ENCODE results near the gene PLCL2.

PLCL2 gene

GRCh38 chr3:17021614-17022013 lies 136.9 kb downstream of the PLCL2 start:
- Histone ChIP-seq H3K27me3 (ENCODE audit: insufficient read depth, low read depth) (no peaks in the 10 kb centered on the region), H3K4me1 (ENCODE audit: low read depth, poor library complexity, severe bottlenecking) (peaks cover 23% of the 10 kb centered on the region), H2AFZ (ENCODE audit: low read depth) (no peak overlapping the region), H3K36me3 (ENCODE audit: insufficient read depth) (no peaks in the 10 kb centered on the region), H3K79me2 (ENCODE audit: insufficient read depth, low read depth) (no peaks in the 10 kb centered on the region), H3K4me2 (no peak overlapping the region), H4K20me1 (ENCODE audit: insufficient read depth) (no peaks in the 10 kb centered on the region), H3K4me3 (IDR thresholded peaks at IDR 0.05; ENCODE audit: insufficient read depth, low read depth, low read length) (no peak overlapping the region), H3K9ac (no peak overlapping the region), H3K27ac (no peak overlapping the region)
- TF ChIP-seq CTCF (conservative IDR thresholded peaks at IDR 0.05; ENCODE audit: low read depth, low read length): no peak

GRCh38 chr3:17023006-17023664 lies 138.4 kb downstream of the PLCL2 start:
- Histone ChIP-seq H3K27me3 (ENCODE audit: insufficient read depth, low read depth) (no peaks in the 10 kb centered on the region), H4K20me1 (ENCODE audit: insufficient read depth) (no peaks in the 10 kb centered on the region), H3K4me2 (peak overlapping the region; percentile 6; the same call in 1 of the 2 replicates), H3K27ac (no peak overlapping the region), H3K36me3 (ENCODE audit: insufficient read depth) (no peaks in the 10 kb centered on the region), H3K4me3 (IDR thresholded peaks at IDR 0.05; ENCODE audit: insufficient read depth, low read depth, low read length) (no peak overlapping the region), H3K4me1 (ENCODE audit: low read depth, poor library complexity, severe bottlenecking) (peaks cover 23% of the 10 kb centered on the region), H2AFZ (ENCODE audit: low read depth) (no peak overlapping the region), H3K79me2 (ENCODE audit: insufficient read depth, low read depth) (no peaks in the 10 kb centered on the region), H3K9ac (no peak overlapping the region)
- no peak for TF ChIP-seq CTCF (conservative IDR thresholded peaks at IDR 0.05; ENCODE audit: low read depth, low read length)

- Histone ChIP-seq H3K4me3 (IDR thresholded peaks at IDR 0.05; ENCODE audit: insufficient read depth, low read depth, low read length) (no peak overlapping the region), H3K4me2 (no peak overlapping the region), H2AFZ (ENCODE audit: low read depth) (no peak overlapping the region), H3K36me3 (ENCODE audit: insufficient read depth) (no peaks in the 10 kb centered on the region), H3K27ac (no peak overlapping the region), H3K27me3 (ENCODE audit: insufficient read depth, low read depth) (no peaks in the 10 kb centered on the region), H4K20me1 (ENCODE audit: insufficient read depth) (no peaks in the 10 kb centered on the region), H3K79me2 (ENCODE audit: insufficient read depth, low read depth) (no peaks in the 10 kb centered on the region), H3K4me1 (ENCODE audit: low read depth, poor library complexity, severe bottlenecking) (peaks cover 26% of the 10 kb centered on the region), H3K9ac (no peak overlapping the region)
- TF ChIP-seq CTCF (conservative IDR thresholded peaks at IDR 0.05; ENCODE audit: low read depth, low read length): no peak
These were observed 140.9 kb downstream of the PLCL2 start for GRCh38 chr3:17025594-17026139.

DNA sequence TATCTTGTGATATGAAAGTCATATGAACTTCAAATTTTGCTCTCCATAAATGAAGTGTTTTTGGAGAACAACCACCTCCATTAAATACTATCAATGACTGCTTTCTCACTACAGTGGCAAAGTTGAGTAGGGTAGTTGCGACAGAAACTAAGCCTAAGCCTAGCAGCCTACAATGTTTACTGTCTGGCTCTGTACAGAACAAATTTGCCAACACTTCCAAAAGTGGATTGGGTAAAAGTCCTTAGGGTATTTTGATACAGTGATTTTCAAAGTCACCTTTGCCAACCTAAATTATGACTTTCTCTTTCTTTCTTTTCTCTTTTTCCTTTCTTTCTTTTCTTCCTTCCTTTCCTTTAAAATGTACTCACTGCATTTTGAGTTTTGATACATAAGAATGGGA lies 142.6 kb downstream of the PLCL2 start:
- Histone ChIP-seq H3K4me1 (ENCODE audit: low read depth, poor library complexity, severe bottlenecking) (peaks cover 21% of the 10 kb centered on the region), H4K20me1 (ENCODE audit: insufficient read depth) (no peaks in the 10 kb centered on the region), H3K27ac (no peak overlapping the region), H3K79me2 (ENCODE audit: insufficient read depth, low read depth) (no peaks in the 10 kb centered on the region), H2AFZ (ENCODE audit: low read depth) (no peak overlapping the region), H3K4me2 (no peak overlapping the region), H3K4me3 (IDR thresholded peaks at IDR 0.05; ENCODE audit: insufficient read depth, low read depth, low read length) (no peak overlapping the region), H3K9ac (no peak overlapping the region), H3K36me3 (ENCODE audit: insufficient read depth) (no peaks in the 10 kb centered on the region), H3K27me3 (ENCODE audit: insufficient read depth, low read depth) (no peaks in the 10 kb centered on the region)
- no peak for TF ChIP-seq CTCF (conservative IDR thresholded peaks at IDR 0.05; ENCODE audit: low read depth, low read length)
